HG03097 (cell line): ENCODE measurements around the gene CCDC34.
A peak's percentile ranks its signal among the peaks of the same experiment; 100 is the strongest.
"Not testable (repeated sequence)": the region's sequence is repeated elsewhere in the genome, so short reads cannot be mapped to it uniquely, and the experiment has no call there.

ENCODE experiments used
- ATAC-seq: cut with Tn5 transposase; IDR thresholded peaks from one replicate; pipeline ENCODE4 v1.9.1; 2021; ENCODE audit not compliant: unreplicated experiment, low FRiP score

Gene CCDC34

GRCh38 chr11:27328614-27329013, 34.4 kb downstream of the CCDC34 start:
- no peak for ATAC-seq

GRCh38 chr11:27327064-27327463, 36.0 kb downstream of the CCDC34 start:
- ATAC-seq = not testable (repeated sequence)

- not testable (repeated sequence) for ATAC-seq
Observed at GRCh38 chr11:27322196-27322595, 40.8 kb downstream of the CCDC34 start.

GRCh38 chr11:27321340-27321739, 41.7 kb downstream of the CCDC34 start:
- ATAC-seq = not testable (repeated sequence)

GRCh38 chr11:27319072-27319471, 43.9 kb downstream of the CCDC34 start:
- ATAC-seq = peak; percentile 98

GRCh38 chr11:27317751-27318150, 45.3 kb downstream of the CCDC34 start:
- ATAC-seq = no peak

- ATAC-seq = no peak
Observed at GRCh38 chr11:27315836-27316235, 47.2 kb downstream of the CCDC34 start.

GRCh38 chr11:27313157-27313821, 49.7 kb downstream of the CCDC34 start:
- ATAC-seq = no peak

GRCh38 chr11:27312110-27312509, 50.9 kb downstream of the CCDC34 start:
- ATAC-seq = no peak

GRCh38 chr11:27310707-27311106, 52.3 kb downstream of the CCDC34 start:
- no peak for ATAC-seq

GRCh38 chr11:27310182-27310581, 52.8 kb downstream of the CCDC34 start:
- ATAC-seq = no peak

- ATAC-seq = no peak
Observed at GRCh38 chr11:27309046-27309445, 54.0 kb downstream of the CCDC34 start.

- no peak for ATAC-seq
Observed at GRCh38 chr11:27307232-27307631, 55.8 kb downstream of the CCDC34 start.

- ATAC-seq = no peak
Observed at GRCh38 chr11:27305751-27306150, 57.3 kb downstream of the CCDC34 start.

- ATAC-seq = no peak
Observed at GRCh38 chr11:27304514-27304913, 58.5 kb downstream of the CCDC34 start.

- ATAC-seq = no peak
Observed at GRCh38 chr11:27303903-27304302, 59.1 kb downstream of the CCDC34 start.

GRCh38 chr11:27300974-27301373, 62.0 kb downstream of the CCDC34 start:
- no peak for ATAC-seq

- ATAC-seq = no peak
Observed at GRCh38 chr11:27297616-27298015, 65.4 kb downstream of the CCDC34 start.

- ATAC-seq = no peak
Observed at GRCh38 chr11:27296497-27296896, 66.5 kb downstream of the CCDC34 start.

GRCh38 chr11:27295928-27296327, 67.1 kb downstream of the CCDC34 start:
- no peak for ATAC-seq

- no peak for ATAC-seq
Observed at GRCh38 chr11:27294654-27295053, 68.4 kb downstream of the CCDC34 start.

- ATAC-seq = no peak
Observed at GRCh38 chr11:27293515-27294417, 69.2 kb downstream of the CCDC34 start.
